Epithelial cell of prostate (primary cell): ENCODE results near the gene FRMD4B.
"Not testable (repeated sequence)": the region's sequence is repeated elsewhere in the genome, so short reads cannot be mapped to it uniquely, and the experiment has no call there.

Source experiments
- DNase-seq: peaks from one replicate; pipeline ENCODE4 v3.0.0-alpha.2; 2011; ENCODE audit warnings: low read depth, low spot score
- H3K27ac ChIP-seq: fragments of 450-650 bp; 2 replicates; pipeline ENCODE4 v1.5.1; 2017; ENCODE audit warnings: mild to moderate bottlenecking

Gene FRMD4B

GRCh38 chr3:69326855-69327300 is 59.0 kb downstream of the FRMD4B start:
- no peak overlapping the region for H3K27ac ChIP-seq
- no peak for DNase-seq

- H3K27ac ChIP-seq, result no peak overlapping the region
- no peak for DNase-seq
Observed at GRCh38 chr3:69325151-69325550, 60.7 kb downstream of the FRMD4B start.

- no peak for DNase-seq
- no peak overlapping the region for H3K27ac ChIP-seq
Observed at GRCh38 chr3:69324362-69325025, 61.4 kb downstream of the FRMD4B start.

GRCh38 chr3:69323941-69324340 is 61.9 kb downstream of the FRMD4B start:
- H3K27ac ChIP-seq, result no peak overlapping the region
- DNase-seq, result no peak

GRCh38 chr3:69322512-69322911 is 63.4 kb downstream of the FRMD4B start:
- not testable (repeated sequence) for DNase-seq, H3K27ac ChIP-seq

- no peak for DNase-seq
- H3K27ac ChIP-seq, result no peak overlapping the region
Observed at GRCh38 chr3:69322158-69322509, 63.8 kb downstream of the FRMD4B start.

- H3K27ac ChIP-seq, result no peak overlapping the region
- no peak for DNase-seq
Observed at GRCh38 chr3:69321301-69322157, 64.4 kb downstream of the FRMD4B start.

GRCh38 chr3:69320871-69321271 is 65.0 kb downstream of the FRMD4B start:
- no peak for DNase-seq
- H3K27ac ChIP-seq, result no peak overlapping the region

- DNase-seq, result no peak
- no peak overlapping the region for H3K27ac ChIP-seq
Observed at GRCh38 chr3:69319652-69320051, 66.2 kb downstream of the FRMD4B start.

GRCh38 chr3:69318410-69318809 is 67.5 kb downstream of the FRMD4B start:
- DNase-seq, result no peak
- no peak overlapping the region for H3K27ac ChIP-seq

- no peak overlapping the region for H3K27ac ChIP-seq
- DNase-seq, result no peak
Observed at GRCh38 chr3:69313251-69313650, 72.6 kb downstream of the FRMD4B start.

GRCh38 chr3:69309814-69310213 is 76.1 kb downstream of the FRMD4B start:
- DNase-seq, result peak; percentile 22
- H3K27ac ChIP-seq, result no peak overlapping the region

GRCh38 chr3:69306239-69307185 is 79.4 kb downstream of the FRMD4B start:
- peak; percentile 36 for DNase-seq
- H3K27ac ChIP-seq, result peak overlapping the region; percentile 23

GRCh38 chr3:69305011-69305410 is 80.9 kb downstream of the FRMD4B start:
- peak overlapping the region; percentile 5 for H3K27ac ChIP-seq
- DNase-seq, result peak; percentile 68

GRCh38 chr3:69304396-69304795 is 81.5 kb downstream of the FRMD4B start:
- no peak overlapping the region for H3K27ac ChIP-seq
- DNase-seq, result no peak

- H3K27ac ChIP-seq, result no peak overlapping the region
- no peak for DNase-seq
Observed at GRCh38 chr3:69300296-69300695, 85.6 kb downstream of the FRMD4B start.

GRCh38 chr3:69299344-69299743 is 86.5 kb downstream of the FRMD4B start:
- H3K27ac ChIP-seq, result no peak overlapping the region
- DNase-seq, result no peak

GRCh38 chr3:69297501-69297900 is 88.4 kb downstream of the FRMD4B start:
- H3K27ac ChIP-seq, result no peak overlapping the region

GRCh38 chr3:69296995-69297394 is 88.9 kb downstream of the FRMD4B start:
- no peak for DNase-seq

More at GRCh38 chr3:69297501-69297900, 88.4 kb downstream of the FRMD4B start:
- DNase-seq, result no peak

GRCh38 chr3:69294014-69294766 is 91.7 kb downstream of the FRMD4B start:
- H3K27ac ChIP-seq, result peak overlapping the region; percentile 96
- peak; percentile 96 for DNase-seq

More at GRCh38 chr3:69296995-69297394, 88.9 kb downstream of the FRMD4B start:
- no peak overlapping the region for H3K27ac ChIP-seq
